Loucy (cell line): ENCODE data around the gene ZNF865.

ENCODE experiments used
- H2AFZ ChIP-seq: fragments of 200-600 bp; sonication (generic); 2 replicates; pipeline ENCODE4 v1.6.0; 2016; ENCODE audit warnings: antibody characterized with exemption, mild to moderate bottlenecking, low read length, moderate library complexity
- H3F3A ChIP-seq: fragments of 200-600 bp; 2 replicates; pipeline ENCODE4 v1.6.0; 2016; ENCODE audit warnings: antibody characterized with exemption, low read depth, mild to moderate bottlenecking
- H3K27me3 ChIP-seq: fragments of 200-600 bp; sonication (generic); 2 replicates; pipeline ENCODE4 v1.6.1; 2014; ENCODE audit warnings: low read length, mild to moderate bottlenecking; ENCODE audit not compliant: insufficient read depth, poor library complexity, severe bottlenecking
- H3K36me3 ChIP-seq: fragments of 200-600 bp; sonication (generic); 2 replicates; pipeline ENCODE4 v1.6.1; 2016; ENCODE audit warnings: low read length; ENCODE audit not compliant: insufficient read depth
- H3K4me1 ChIP-seq: fragments of 200-600 bp; sonication (generic); 2 replicates; pipeline ENCODE4 v1.5.1; 2014; ENCODE audit warnings: low read length, mild to moderate bottlenecking; ENCODE audit not compliant: insufficient read depth, poor library complexity, severe bottlenecking
- H3K4me2 ChIP-seq: fragments of 200-600 bp; sonication (generic); 2 replicates; pipeline ENCODE4 v1.6.0; 2014; ENCODE audit warnings: antibody characterized with exemption, low read length, low read depth, mild to moderate bottlenecking; ENCODE audit not compliant: poor library complexity, severe bottlenecking
- H3K4me3 ChIP-seq: fragments of 200-600 bp; sonication (generic); 2 replicates; pipeline ENCODE4 v1.5.1; 2014; ENCODE audit warnings: low read length, mild to moderate bottlenecking, mixed read lengths; ENCODE audit not compliant: poor library complexity, severe bottlenecking
- H3K79me2 ChIP-seq: fragments of 200-600 bp; sonication (generic); 2 replicates; pipeline ENCODE4 v1.6.1; 2014; ENCODE audit warnings: low read length; ENCODE audit not compliant: insufficient read depth
- H3K9ac ChIP-seq: fragments of 200-600 bp; sonication (generic); 2 replicates; pipeline ENCODE4 v1.6.0; 2014; ENCODE audit warnings: mild to moderate bottlenecking, low read depth, low read length, moderate library complexity; ENCODE audit not compliant: poor library complexity, severe bottlenecking
- H3K9me2 ChIP-seq: fragments of 200-600 bp; sonication (generic); replicated peaks from 2 replicates; pipeline ENCODE4 v1.6.1; 2016; ENCODE audit warnings: low read depth, low read length, mixed read lengths
- H3K9me3 ChIP-seq: fragments of 200-600 bp; sonication (generic); 2 replicates; pipeline ENCODE4 v1.6.1; 2014; ENCODE audit warnings: mild to moderate bottlenecking, antibody characterized with exemption, low read length, low read depth; ENCODE audit not compliant: insufficient read depth
- H4K20me1 ChIP-seq: fragments of 200-600 bp; sonication (generic); 2 replicates; pipeline ENCODE4 v1.6.0; 2014; ENCODE audit warnings: antibody characterized with exemption, low read length, mild to moderate bottlenecking; ENCODE audit not compliant: insufficient read depth, poor library complexity, severe bottlenecking
- CTCF ChIP-seq: fragments of 200-600 bp; sonication (generic); conservative IDR thresholded peaks from 2 replicates; pipeline ENCODE4 v1.5.1; 2014; ENCODE audit warnings: mild to moderate bottlenecking, antibody characterized with exemption, low read length
- EZH2phosphoT487 ChIP-seq: fragments of 200-600 bp; IDR thresholded peaks from 2 replicates; pipeline ENCODE4 v1.6.1; 2018; ENCODE audit warnings: antibody characterized with exemption, mild to moderate bottlenecking, moderate library complexity, borderline replicate concordance

Gene ZNF865

GRCh38 chr19:55645512-55645881 lies 40.0 kb downstream of the ZNF865 start:
- no peaks in the 10 kb centered on the region for H3F3A ChIP-seq
- H3K36me3 ChIP-seq: no peaks in the 10 kb centered on the region; the same call in 1 of the 2 replicates
- H3K4me1 ChIP-seq: peaks cover 32% of the 10 kb centered on the region
- H4K20me1 ChIP-seq: peaks cover 4% of the 10 kb centered on the region
- H3K4me3 ChIP-seq: no peak overlapping the region
- H3K9ac ChIP-seq: no peak overlapping the region
- H3K27me3 ChIP-seq: no peaks in the 10 kb centered on the region
- H3K9me3 ChIP-seq: no peaks in the 10 kb centered on the region
- peak overlapping the region; percentile 100 for H3K4me2 ChIP-seq
- peaks cover 67% of the 10 kb centered on the region for H3K79me2 ChIP-seq
- H2AFZ ChIP-seq: no peak overlapping the region
- H3K9me2 ChIP-seq: no peaks in the 10 kb centered on the region
- TF ChIP-seq CTCF (no peak), EZH2phosphoT487 (no peak)

GRCh38 chr19:55646889-55647731 lies 41.7 kb downstream of the ZNF865 start:
- H3K4me3 ChIP-seq: peak overlapping the region; percentile 75
- H3K9me2 ChIP-seq: no peaks in the 10 kb centered on the region
- TF ChIP-seq EZH2phosphoT487: no peak
- TF ChIP-seq CTCF: no peak
- peaks cover 4% of the 10 kb centered on the region for H4K20me1 ChIP-seq
- H3K9me3 ChIP-seq: no peaks in the 10 kb centered on the region
- peak overlapping the region; percentile 76; the same call in 1 of the 2 replicates for H2AFZ ChIP-seq
- peak overlapping the region; percentile 99 for H3K4me2 ChIP-seq
- no peaks in the 10 kb centered on the region; the same call in 1 of the 2 replicates for H3K36me3 ChIP-seq
- peaks cover 56% of the 10 kb centered on the region for H3K79me2 ChIP-seq
- no peaks in the 10 kb centered on the region for H3F3A ChIP-seq
- peak overlapping the region; percentile 87 for H3K9ac ChIP-seq
- peaks cover 21% of the 10 kb centered on the region for H3K4me1 ChIP-seq
- H3K27me3 ChIP-seq: no peaks in the 10 kb centered on the region

GRCh38 chr19:55647732-55648584 lies 42.5 kb downstream of the ZNF865 start, which contains the start of gene CCDC106:
CCDC106 (plus strand) TSS chr19:55648212; CDS start chr19:55649047, 835 bp downstream.
- peak within 1 kb of the TSS; percentile 87 for H3K9ac ChIP-seq

More at GRCh38 chr19:55647732-55648584, 42.5 kb downstream of the ZNF865 start, which contains the start of gene CCDC106:
- no peaks in the 10 kb centered on the region for H3K9me3 ChIP-seq
- no peak for TF ChIP-seq CTCF
- H3K4me3 ChIP-seq: peak within 1 kb of the TSS; percentile 75
- no peaks in the 10 kb centered on the region; the same call in 1 of the 2 replicates for H3K36me3 ChIP-seq
- H3K27me3 ChIP-seq: no peaks in the 10 kb centered on the region
- H3K4me1 ChIP-seq: peaks cover 19% of the 10 kb centered on the region
- H4K20me1 ChIP-seq: peaks cover 4% of the 10 kb centered on the region
- H3K79me2 ChIP-seq: peaks cover 47% of the 10 kb centered on the region
- H3F3A ChIP-seq: no peaks in the 10 kb centered on the region
- H3K4me2 ChIP-seq: peak within 1 kb of the TSS; percentile 99
- no peaks in the 10 kb centered on the region for H3K9me2 ChIP-seq
- peak within 1 kb of the TSS; percentile 76 for H2AFZ ChIP-seq
